CD4-positive, alpha-beta T cell treated with Interleukin-12 subunit alpha and Interleukin-12 subunit beta, for 1 hour (primary cell): ENCODE measurements around the gene YWHAB.
A peak's percentile ranks its signal among the peaks of the same experiment; 100 is the strongest.
"Not testable (repeated sequence)": the region's sequence is repeated elsewhere in the genome, so short reads cannot be mapped to it uniquely, and the experiment has no call there.

Experiments used
- DNase-seq: peaks from one replicate; pipeline ENCODE4 v3.0.0-alpha.2; 2020

The YWHAB gene

DNA sequence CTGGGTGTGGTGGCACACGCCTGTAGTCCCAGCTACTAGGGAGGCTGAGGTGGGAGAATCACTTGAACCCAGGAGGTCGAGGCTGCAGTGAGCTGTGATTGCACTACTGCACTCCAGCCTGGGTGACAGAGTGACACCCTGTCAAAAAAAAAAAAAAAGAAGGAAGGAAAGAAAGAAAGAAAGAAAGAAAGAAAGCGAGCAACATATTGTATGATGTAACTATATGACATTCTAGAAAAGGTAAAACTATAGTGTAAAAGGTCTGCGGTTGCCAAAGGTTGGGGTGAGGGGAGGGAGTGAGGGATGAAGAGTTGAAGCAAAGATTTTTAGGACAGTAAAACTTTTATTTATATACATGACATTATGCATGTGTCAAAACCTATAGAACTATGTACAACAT is 3.1 kb upstream of the YWHAB start:
- DNase-seq: not testable (repeated sequence)

DNA sequence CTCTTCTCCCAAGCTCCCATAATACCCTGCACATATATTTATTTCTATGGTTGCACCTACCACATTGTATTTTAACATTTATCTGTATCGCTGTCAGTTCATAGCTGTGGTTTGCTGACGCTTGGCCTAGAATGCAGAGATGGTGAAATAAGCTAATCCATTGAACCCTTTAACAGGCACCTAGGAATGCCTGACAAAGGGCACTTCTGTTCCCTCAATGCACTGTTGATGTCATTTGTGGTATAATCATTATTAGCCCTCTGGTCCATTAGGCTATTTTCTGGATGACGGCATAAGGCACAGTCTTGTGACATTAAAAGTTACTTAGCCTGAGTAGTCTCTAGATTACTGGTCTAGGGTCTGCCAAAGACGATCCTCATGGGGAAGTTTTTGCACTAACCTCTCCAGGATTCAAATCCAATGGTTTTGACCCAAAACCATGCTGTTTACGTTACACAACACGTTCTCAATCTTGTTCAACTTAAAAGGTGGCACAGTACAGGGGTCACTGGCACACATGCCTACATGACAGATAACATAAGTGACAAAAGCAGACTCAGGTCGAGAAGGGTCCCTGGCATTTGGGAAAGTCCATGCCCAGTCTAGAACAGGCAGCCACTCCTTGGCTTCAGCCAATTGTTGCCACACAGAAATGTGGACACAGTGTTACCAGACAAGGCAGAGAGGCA is 2.1 kb upstream of the YWHAB start:
- no peak for DNase-seq

DNA sequence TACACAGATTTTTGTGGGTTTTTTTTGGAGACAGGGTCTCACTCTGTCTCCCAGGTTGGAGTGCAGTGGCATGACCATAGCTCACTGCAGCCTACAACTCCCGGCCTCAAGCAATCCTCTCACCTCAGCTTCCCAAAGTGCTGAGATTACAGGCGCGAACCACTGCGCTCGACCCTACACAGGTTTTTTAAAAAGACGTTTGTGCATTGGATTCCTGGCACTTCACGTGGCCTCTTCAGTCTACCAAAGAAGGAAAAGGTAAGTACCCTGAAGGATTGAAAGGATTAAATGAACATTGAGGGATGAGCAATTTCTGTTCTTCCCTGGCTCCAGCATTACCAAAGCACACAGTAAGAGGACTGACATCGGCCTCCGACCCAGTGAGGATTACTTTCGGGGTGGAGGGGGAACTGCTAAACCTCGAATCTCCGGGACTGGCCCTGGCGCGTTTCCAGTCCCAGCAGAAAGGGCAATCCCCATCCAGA is 556 bp upstream of the YWHAB start:
- no peak for DNase-seq

DNA sequence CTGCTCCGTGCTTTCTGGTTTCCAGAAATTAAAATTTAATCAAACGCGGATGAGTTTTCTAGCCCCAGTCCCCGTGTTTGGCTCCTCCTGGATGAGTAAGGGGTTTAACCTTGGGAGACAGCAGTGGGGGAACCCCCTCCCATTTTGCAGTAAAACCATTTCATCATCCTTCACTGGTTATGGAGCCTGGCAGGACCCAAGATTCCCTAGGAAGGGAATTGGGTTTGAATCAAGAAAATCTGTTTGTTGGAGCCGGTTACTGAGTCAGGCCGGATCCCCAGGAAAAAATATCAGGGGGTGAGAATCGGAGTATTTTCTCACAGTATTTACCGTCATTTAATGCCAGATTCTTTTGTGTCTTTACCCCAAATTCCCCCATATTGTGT is 754 bp downstream of the YWHAB start:
- DNase-seq: no peak

DNA sequence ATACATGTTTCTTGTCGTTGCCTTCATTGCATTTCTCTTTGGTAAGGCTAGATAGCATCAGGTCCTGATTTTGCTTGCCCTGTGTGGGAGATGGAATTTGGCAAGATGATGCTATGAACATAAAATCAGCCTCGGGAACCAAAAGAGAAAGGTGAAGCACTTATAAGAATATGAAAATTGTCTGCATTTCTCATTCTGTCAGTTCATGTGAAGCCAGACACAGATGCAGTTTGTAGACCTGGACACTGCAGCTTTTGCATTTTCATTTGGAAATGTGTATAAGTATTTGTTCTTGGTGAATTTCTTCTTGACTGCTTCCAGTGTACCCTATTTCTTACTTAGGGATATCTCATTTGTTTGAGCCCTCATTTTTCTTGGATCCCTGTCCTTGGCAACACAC is 1.3 kb downstream of the YWHAB start:
- DNase-seq: no peak

DNA sequence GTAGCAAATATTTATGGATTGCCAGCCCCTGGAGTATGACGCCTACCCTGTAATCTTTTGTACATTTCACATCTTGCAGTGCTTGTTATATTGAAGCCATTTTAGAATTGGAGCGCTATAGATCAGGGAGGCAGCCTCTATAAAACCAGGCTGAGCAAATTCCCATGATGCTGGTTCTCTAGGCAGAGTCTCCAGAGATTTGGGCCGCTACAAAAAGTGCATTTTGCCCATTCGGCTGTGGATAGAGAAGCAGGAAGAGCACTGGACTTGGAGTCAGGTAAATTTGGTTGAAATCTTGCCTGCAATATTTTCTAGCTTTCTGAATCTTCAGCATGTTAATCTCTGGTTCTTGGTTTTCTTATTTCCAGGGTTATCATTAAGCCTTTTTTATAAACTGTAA is 2.0 kb downstream of the YWHAB start:
- no peak for DNase-seq

DNA sequence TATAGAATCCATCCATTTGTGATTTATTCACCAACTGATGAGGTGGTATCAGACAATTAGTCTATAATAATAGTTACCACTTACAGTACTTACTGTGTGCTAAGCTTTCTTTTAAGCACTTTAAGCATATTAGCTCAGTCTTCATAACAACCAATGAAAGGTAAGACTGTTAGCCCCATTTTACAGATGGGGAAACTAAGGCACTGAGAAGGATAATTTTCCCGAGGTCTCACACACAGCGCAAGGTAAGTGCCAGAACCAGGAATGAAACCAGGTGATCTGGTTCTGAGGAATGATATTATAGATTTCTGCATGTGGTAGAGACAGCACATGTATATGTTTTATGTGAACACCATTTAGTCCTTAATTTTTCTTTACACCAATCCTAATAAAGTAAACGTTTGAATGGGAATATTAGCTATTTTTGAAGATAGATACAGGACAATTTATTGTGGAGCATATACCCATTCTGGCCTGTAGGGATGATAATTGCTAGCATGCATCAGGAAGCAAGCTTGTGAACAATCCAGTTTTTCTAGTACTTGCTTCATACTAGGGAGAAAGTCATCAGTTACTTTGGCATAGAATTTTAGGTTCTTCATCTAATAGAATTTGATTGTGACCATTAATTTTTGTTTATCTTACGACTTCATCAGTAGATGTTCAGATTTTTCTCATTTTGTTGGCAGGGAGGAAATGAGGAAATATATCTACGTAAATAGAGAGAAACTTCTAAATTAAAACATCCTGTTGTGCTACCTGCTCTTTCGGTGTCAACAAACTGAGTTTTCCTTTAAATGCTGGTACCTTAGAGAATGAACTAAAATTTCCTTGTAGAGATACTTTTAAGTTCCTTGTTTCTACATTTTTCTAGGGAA is 3.0 kb downstream of the YWHAB start:
- DNase-seq: no peak

DNA sequence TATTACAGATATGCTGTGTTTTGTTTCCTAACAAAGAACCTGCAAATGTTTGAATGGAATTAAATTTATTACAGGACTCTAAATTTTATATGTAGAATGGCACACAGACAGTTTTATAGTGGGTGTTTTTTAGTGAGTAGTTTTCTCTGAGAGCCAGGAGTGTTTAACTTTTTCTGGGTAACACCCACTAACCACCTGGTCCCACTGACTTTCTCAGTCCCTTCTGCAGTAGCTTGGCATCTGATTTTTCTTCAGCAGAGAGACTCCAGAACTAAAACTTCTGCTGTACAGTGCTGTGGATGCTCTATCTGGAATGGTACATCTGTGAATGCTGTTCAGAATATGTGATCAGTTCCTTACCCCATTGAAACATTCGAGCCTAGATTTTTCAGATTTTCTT is 6.3 kb downstream of the YWHAB start:
- no peak for DNase-seq

DNA sequence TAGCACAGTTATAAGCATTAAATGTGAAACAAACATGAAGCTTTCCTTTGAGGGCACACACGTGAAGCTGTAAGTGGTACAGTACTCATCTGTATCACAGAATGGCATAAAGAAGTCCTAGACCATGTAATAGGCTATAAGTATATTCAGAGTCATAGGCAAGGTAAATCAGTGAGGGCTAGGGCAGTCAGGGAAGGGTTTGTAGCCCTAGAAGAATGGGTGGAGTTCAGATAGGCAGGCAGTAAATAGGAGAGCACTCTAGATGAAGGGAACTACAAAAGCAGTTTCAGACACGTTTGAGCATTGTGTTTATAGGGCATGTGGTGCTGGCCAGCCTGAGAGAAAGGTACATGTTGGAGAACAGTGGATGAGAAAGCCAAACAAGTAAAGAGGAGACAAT is 9.5 kb downstream of the YWHAB start:
- no peak for DNase-seq

DNA sequence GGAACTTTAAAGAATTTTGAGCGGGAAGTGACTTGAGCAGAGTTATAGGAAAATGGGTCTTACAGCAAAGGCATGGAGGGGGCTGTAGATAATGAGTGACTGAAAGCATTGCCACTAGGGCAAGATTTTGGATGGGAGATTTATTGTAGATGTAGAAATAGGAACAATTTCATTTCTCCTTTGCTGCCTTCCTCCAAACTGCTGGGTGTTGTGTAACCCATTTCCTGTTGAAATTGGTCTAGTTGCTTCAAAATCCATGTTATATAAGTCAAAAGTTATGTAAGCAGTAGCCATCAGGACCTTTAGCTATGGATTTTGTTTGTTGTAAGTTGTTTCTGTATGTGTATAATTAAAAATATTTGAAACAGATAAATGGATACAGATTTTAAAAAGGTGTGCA is 11.1 kb downstream of the YWHAB start:
- no peak for DNase-seq

DNA sequence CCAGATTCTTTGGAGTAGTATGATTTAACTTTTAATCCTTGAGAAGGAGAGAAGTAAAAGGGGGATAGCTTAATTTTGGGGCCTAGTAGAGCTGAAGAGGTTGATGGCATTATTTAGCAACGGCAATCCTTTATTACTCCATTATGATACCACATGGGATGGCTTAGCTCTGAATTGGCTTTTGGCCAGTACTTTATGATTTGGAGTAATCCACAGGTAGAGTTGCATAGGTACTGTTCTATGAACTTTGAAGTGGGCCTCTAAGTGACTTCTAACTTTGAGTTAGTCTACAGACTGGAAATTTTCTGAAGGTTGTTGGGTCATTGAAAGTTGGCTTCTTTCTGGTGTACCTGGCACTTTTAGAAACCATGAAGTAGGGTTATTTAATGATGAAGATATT is 11.6 kb downstream of the YWHAB start:
- no peak for DNase-seq

DNA sequence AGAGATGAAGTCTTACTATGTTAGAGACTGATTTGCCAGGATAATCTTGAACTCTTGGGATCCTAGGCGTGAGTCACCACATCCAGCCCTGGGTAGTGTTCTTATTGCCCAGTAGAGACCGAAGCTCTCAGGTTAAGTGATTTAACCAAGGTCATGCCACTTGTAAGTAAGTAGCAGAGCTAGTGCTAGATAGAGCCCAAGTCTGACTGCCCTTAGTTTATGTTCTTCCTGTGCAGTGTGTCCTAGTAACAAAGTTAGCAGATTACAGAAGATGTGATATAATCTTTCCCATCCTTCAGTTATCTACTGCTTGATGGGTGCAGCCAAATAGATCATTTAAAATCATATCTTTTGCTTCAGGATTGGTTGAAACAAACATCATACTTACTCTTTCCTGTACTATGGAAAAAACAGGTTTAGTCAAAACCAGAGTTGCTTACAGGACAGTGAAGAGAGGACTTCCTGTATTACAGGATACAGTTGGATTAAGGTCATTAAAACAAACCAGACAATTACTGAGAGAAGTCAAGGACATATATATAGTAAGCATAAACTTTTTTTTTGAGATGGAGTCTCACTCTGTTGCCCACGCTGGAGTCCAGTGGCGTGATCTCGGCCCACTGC is 14.8 kb downstream of the YWHAB start:
- DNase-seq: no peak

DNA sequence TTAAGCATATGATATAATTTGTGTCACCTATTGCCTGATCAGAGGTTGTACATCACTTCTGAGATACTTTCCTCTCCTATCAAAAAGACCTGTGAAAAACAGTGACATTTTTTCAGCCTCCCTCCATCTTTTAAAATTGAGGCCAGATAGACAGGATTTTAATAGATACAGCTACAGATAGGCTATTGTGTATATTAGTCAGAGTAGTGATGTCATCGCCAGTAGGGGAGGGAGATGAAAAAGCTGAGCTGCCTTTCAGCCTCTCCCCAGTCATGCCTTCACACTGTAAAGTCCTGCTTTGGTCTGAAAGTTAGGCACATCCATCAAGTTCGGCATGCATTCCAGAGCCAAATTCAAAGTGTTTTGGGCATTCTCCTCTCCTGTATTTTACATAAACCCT is 16.5 kb downstream of the YWHAB start:
- DNase-seq: no peak

DNA sequence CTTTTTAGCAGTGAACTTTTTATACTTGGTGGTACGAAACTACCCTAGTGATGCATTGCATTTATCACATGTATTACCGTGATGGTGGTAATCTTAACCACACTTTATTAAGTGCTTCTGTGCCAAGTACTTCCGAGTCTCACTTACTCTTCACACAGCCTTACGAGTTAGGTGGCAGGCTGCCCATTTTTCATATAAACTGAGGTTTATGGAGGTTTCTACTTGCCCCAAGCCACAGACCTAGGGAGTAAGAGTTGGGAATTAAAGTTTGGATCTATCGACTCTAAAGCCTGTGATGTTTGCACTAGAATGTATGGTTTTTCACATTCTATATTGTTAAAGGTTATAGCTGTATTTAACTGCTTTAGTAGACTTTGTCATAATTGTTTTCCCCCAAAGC is 18.9 kb downstream of the YWHAB start:
- no peak for DNase-seq

DNA sequence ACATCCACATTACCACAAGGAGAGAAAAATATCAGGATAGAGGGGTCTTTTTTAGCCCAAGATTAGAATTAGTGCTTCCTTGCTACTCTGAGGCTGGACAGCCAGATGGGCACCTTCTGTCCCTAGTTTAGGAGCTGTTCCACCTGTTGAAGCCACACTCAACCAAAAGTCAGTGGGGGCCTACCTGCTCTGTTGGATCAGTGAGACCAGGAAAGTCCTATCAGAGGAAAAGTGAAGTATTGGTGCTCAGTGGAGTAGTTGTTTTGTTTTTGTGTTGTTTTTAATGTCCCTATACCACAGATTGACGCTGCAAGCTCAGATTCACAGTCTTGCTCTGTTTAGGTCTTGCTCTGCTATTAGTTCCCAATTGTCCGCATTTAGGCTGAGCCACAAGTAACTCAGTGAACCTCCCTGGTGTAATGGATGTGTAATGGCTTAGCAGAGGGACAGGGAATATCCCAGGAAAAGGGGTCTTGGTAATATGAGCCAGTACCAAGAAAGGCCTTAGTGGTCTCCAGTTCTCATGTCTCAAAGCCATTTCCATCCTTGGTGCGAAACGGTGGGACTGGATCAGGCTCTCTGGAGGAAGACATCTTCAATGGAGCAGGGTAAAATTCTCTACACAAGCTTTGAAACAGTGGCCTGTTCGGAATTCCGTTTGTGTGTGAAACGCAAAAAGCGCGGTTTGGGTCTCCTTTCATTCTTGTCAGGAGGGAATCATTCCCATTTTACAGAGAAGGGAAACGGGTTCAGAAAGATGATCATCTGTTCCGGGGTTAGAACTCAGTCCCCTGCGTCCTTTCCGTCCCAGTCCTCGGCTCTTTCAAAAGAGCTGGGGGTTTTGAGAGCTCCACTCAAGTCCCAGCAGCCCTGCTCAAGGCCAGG is 23.7 kb downstream of the YWHAB start:
- DNase-seq: no peak

DNA sequence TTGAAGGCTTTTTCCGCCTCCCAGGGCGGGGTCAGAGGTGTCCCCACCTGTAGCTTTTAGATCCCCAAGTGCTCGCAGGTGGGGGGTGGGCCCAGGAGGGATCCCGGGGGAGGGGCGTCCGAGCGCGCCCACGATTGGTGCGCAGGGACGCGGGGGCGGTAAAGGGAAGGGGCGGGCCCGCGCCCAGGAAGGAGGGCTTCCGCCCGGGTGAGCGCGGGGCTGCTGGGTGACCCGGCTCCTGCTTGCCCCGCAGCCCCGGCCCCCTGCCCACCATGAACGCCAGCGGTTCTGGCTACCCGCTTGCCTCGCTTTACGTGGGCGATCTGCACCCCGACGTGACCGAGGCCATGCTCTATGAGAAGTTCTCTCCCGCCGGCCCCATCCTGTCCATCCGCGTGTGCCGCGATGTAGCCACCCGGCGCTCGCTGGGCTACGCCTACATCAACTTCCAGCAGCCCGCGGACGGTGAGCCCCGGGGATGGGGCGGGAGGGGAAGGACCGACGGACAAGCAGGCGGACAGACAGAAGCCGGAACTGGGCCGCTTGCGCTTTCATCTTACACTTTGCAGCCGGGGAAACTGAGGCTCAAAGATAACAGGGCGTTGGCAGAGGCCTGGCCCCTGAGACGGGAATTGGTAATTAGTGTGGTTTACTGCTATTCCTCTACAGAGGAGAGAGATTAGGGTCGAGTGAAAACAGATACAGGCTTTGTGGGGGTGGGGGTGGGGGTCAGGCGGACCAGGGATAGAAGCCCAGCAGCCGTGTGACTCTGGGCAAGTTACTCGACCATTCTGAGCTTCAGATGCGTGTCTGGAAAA is 24.6 kb downstream of the YWHAB start, which contains the start of gene PABPC1L:
Gene PABPC1L (plus strand): TSS at position 189 of the 818 bp plus-strand sequence. CDS start 84 bp downstream, at position 273.
- peak; percentile 80 for DNase-seq

DNA sequence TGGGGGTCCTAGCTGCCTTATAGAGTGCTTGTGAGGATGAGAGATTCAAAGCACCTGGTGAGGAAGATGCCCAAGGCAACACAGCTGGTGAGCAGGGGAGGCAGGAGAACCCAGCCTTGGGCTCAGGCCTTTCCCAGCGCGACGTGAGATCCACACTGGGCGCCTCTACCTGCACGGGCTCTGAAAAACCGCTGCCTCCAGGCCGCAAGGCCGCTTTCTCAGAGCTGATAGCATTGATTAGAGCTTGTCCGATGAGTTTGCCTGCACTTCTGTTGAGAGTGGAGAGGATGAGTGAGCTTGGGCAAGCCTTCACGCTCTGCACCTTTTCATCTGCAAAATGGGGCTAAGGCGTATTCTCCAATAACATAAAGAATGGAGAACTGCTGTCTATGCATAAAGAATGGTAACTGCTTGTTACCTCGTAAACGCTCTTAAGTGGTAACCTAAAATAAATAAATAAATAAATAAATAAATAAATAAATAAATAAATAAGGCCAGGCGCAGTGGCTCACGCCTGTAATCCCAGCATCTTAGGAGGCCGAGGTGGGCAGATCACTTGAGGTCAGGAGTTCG is 25.3 kb downstream of the YWHAB start:
- DNase-seq: no peak

DNA sequence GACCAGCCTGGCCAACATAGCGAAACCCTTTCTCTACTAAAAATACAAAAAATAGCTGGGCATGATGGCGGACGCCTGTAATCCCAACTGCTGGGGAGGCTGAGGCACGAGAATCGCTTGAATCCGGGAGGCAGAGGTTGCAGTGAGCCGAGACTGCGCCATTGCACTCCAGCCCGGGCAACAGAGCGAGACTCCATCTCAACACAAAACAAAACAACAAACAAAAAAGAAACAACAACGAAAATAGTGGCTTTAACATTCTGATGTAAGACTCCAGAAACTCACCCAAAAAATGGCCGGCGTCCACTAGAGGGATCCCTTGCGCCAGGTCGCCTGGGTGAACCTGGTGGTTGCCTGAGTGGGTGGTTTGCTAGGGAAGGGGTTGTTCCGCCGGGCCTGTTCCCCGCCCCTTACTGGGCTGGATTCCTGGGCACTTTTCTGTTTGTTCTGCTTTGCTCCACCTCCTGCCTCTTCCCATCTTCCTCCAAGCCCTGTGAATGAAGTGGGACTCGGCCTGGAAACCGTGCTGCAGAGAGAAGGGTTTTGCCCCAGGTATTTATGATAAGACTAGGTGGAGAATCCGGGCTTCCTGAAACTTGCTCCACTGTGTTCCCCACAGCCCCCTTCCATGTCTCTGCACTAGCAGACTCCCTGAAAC is 25.9 kb downstream of the YWHAB start:
- DNase-seq: peak; percentile 53

DNA sequence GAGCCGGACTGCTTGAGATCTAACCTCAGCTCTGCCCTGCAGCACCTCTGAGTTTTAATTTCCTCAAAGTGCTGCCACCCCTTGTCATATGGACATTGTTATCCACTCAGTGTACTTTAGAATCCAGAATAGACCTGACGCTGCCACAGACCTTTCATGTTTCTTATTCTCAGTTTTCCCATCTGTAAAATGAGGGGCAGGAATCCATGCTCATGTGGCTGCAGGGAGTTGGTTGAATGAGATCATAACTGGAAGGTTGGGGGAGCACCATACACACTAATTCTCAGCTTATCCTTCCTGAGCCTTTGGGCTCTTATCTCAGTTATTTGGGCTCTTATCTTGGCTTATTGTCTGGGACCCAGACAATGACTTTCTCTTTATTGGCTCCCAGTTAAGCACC is 26.7 kb downstream of the YWHAB start:
- no peak for DNase-seq

DNA sequence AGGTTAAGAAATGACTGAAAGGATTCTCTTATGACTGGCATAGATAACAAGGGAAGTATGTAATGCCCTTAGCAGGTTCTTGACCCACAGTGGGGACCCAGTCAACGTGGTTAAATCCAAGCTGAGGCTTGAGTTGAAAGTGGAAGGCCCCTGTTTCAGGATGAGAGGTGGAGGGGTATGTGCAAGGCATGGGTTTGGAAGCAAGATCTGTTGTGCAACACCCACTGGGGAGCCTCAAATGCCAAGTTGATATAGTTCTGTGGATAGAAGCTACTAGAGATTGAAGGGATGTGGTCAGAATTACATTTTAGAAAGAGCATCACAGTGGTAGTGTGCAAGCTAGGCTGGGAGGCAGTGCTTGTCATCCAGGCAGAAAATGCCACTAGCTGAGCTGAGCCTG is 29.4 kb downstream of the YWHAB start:
- no peak for DNase-seq

DNA sequence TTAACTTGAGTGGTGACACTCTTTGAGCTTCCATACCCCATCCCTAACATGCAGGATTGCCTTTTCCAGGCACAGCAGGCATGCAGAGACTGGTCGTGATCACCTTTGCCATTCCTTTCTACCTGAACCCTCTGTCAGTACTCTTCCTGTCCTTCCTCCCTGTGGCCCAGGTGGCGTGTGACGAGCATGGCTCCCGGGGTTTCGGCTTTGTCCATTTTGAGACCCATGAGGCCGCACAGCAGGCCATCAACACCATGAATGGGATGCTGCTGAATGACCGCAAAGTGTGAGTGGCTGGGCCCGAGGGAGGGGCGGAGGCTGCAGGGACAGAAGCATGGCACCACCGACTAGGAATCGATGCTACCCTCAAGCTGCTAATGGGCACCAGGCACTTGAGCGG is 31.1 kb downstream of the YWHAB start:
- DNase-seq: no peak
